ES-I3 (cell line): Measurements from ENCODE around the gene CAPN12.
"Not testable (repeated sequence)": the region's sequence is repeated elsewhere in the genome, so short reads cannot be mapped to it uniquely, and the experiment has no call there.

Experiments used
- H3K36me3 ChIP-seq: 2 replicates; pipeline ENCODE4 v1.6.1; 2013; ENCODE audit warnings: mild to moderate bottlenecking, low read length, control low read depth, moderate library complexity; ENCODE audit not compliant: insufficient read depth
- H3K4me1 ChIP-seq: 2 replicates; pipeline ENCODE4 v1.6.1; 2013; ENCODE audit warnings: mild to moderate bottlenecking, control low read depth, low read length; ENCODE audit not compliant: insufficient read depth
- H3K9ac ChIP-seq: 2 replicates; pipeline ENCODE4 v1.6.1; 2013; ENCODE audit warnings: low read depth, mild to moderate bottlenecking, low read length, moderate library complexity
- H3K9me3 ChIP-seq: 2 replicates; pipeline ENCODE4 v1.6.1; 2013; ENCODE audit warnings: mild to moderate bottlenecking, low read length, moderate library complexity; ENCODE audit not compliant: control insufficient read depth, insufficient read depth

Gene CAPN12

GRCh38 chr19:38759590-38760003 is 15.3 kb upstream of the CAPN12 start:
- Histone ChIP-seq H3K36me3 (no peaks in the 10 kb centered on the region), H3K9ac (no peak overlapping the region), H3K4me1 (no peaks in the 10 kb centered on the region), H3K9me3 (no peaks in the 10 kb centered on the region)

GRCh38 chr19:38754196-38754595 is 9.9 kb upstream of the CAPN12 start:
- H3K9me3 ChIP-seq, H3K9ac ChIP-seq, H3K36me3 ChIP-seq, H3K4me1 ChIP-seq: not testable (repeated sequence)

- not testable (repeated sequence) for H3K9ac ChIP-seq, H3K4me1 ChIP-seq, H3K36me3 ChIP-seq, H3K9me3 ChIP-seq
Measured at GRCh38 chr19:38753783-38754182, 9.5 kb upstream of the CAPN12 start.

- Histone ChIP-seq H3K4me1 (no peaks in the 10 kb centered on the region; the same call in 1 of the 2 replicates), H3K9ac (no peak overlapping the region), H3K36me3 (no peaks in the 10 kb centered on the region), H3K9me3 (no peaks in the 10 kb centered on the region)
Measured at GRCh38 chr19:38745316-38745715, 1.0 kb upstream of the CAPN12 start.

GRCh38 chr19:38744874-38745273 is 600 bp upstream of the CAPN12 start:
- Histone ChIP-seq H3K4me1 (no peaks in the 10 kb centered on the region; the same call in 1 of the 2 replicates), H3K9me3 (no peaks in the 10 kb centered on the region), H3K36me3 (no peaks in the 10 kb centered on the region), H3K9ac (no peak overlapping the region)

GRCh38 chr19:38743394-38744297 is 628 bp downstream of the CAPN12 start:
- H3K4me1 ChIP-seq = no peaks in the 10 kb centered on the region; the same call in 1 of the 2 replicates
- no peaks in the 10 kb centered on the region for H3K36me3 ChIP-seq
- H3K9me3 ChIP-seq = no peaks in the 10 kb centered on the region
- H3K9ac ChIP-seq = no peak overlapping the region

GRCh38 chr19:38742906-38743305 is 1.4 kb downstream of the CAPN12 start:
- Histone ChIP-seq H3K4me1 (no peaks in the 10 kb centered on the region; the same call in 1 of the 2 replicates), H3K36me3 (no peaks in the 10 kb centered on the region), H3K9me3 (no peaks in the 10 kb centered on the region), H3K9ac (no peak overlapping the region)

- Histone ChIP-seq H3K9me3 (no peaks in the 10 kb centered on the region), H3K36me3 (no peaks in the 10 kb centered on the region), H3K9ac (no peak overlapping the region), H3K4me1 (no peaks in the 10 kb centered on the region; the same call in 1 of the 2 replicates)
Measured at GRCh38 chr19:38742296-38742695, 2.0 kb downstream of the CAPN12 start.

- Histone ChIP-seq H3K9me3 (no peaks in the 10 kb centered on the region), H3K4me1 (no peaks in the 10 kb centered on the region; the same call in 1 of the 2 replicates), H3K9ac (no peak overlapping the region), H3K36me3 (no peaks in the 10 kb centered on the region)
Measured at GRCh38 chr19:38741670-38742069, 2.6 kb downstream of the CAPN12 start.

GRCh38 chr19:38740932-38741331 is 3.3 kb downstream of the CAPN12 start:
- Histone ChIP-seq H3K4me1 (no peaks in the 10 kb centered on the region; the same call in 1 of the 2 replicates), H3K9me3 (no peaks in the 10 kb centered on the region), H3K9ac (no peak overlapping the region)

GRCh38 chr19:38740257-38740592 is 4.0 kb downstream of the CAPN12 start:
- H3K9ac ChIP-seq = no peak overlapping the region
- H3K4me1 ChIP-seq = no peaks in the 10 kb centered on the region; the same call in 1 of the 2 replicates
- H3K9me3 ChIP-seq = no peaks in the 10 kb centered on the region
- no peaks in the 10 kb centered on the region for H3K36me3 ChIP-seq

More at GRCh38 chr19:38740932-38741331, 3.3 kb downstream of the CAPN12 start:
- no peaks in the 10 kb centered on the region for H3K36me3 ChIP-seq

GRCh38 chr19:38739440-38740256 is 4.6 kb downstream of the CAPN12 start:
- no peak overlapping the region for H3K9ac ChIP-seq
- H3K9me3 ChIP-seq = no peaks in the 10 kb centered on the region
- no peaks in the 10 kb centered on the region; the same call in 1 of the 2 replicates for H3K4me1 ChIP-seq
- H3K36me3 ChIP-seq = no peaks in the 10 kb centered on the region

GRCh38 chr19:38737921-38738737 is 6.1 kb downstream of the CAPN12 start:
- Histone ChIP-seq H3K9ac (no peak overlapping the region), H3K4me1 (no peaks in the 10 kb centered on the region; the same call in 1 of the 2 replicates), H3K36me3 (no peaks in the 10 kb centered on the region), H3K9me3 (no peaks in the 10 kb centered on the region)
